Endometrial microvascular endothelial cells (primary cell): ENCODE measurements around the gene CFAP210. TPM values are rescaled to one million over a fixed set of nuclear protein-coding genes. Genes with fewer than 3 reads are reported as not detected.
"Not testable (repeated sequence)": the region's sequence is repeated elsewhere in the genome, so short reads cannot be mapped to it uniquely, and the experiment has no call there.

ENCODE experiments used
- in situ Hi-C: cut with HindIII; loops from 2 replicates; pipeline ENCODE4 v1.10.0; 2017; ENCODE audit warnings: low sequenced_read_pairs, low pct_unique_long_range_greater_than_20kb; ENCODE audit errors: inconsistent ontology term
- total RNA-seq: library from RNA; depleted of rRNA; stranded (reverse); fragments of >200 nt; gene quantifications from one replicate; pipeline ENCODE4 v1.2.3, GENCODE V29; 2015; ENCODE audit errors: inconsistent ontology term

CFAP210 gene
- total RNA-seq, 1 donor from 2014 or later = not detected

GRCh38 chr2:169649278-169649677 lies 44.9 kb downstream of the CFAP210 start:
- in situ Hi-C loops = no loop called here

DNA sequence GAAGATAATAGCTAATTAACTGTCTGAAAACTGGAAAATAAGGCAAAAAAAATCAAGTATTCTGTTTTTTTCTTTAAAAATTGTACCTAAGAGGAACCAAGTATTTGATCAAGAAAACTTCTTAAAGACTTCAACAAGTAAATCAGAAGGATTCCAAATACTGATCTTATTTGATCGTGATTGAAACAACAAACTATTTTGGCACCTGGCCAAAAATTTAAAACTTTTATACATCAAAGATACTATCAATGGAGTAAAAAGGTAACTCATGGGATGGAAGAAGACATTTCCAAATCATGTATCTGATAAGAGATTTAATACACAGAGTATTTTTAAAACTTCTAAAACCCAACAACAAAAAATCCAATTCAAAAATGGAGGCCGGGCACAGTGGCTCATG lies 46.7 kb downstream of the CFAP210 start:
- in situ Hi-C loops = no loop called here

DNA sequence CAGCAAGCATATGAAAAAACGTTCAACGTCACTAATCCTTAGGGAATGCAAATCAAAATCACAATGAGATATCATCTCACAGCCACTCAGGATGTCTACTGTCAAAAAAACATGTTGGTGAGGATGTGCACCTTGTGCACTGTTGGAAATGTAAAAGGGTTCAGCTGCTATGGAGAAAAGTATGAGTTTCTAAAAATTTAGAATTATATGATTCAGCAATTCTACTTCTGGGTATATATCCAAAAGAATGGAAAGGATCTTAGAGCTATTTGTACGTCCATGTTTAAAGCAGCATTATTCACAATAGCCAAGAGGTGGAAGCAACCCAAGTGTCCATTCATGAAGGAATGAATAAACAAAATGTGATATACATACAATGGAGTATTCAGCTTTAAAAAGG lies 50.0 kb downstream of the CFAP210 start:
- in situ Hi-C loops = no loop called here

DNA sequence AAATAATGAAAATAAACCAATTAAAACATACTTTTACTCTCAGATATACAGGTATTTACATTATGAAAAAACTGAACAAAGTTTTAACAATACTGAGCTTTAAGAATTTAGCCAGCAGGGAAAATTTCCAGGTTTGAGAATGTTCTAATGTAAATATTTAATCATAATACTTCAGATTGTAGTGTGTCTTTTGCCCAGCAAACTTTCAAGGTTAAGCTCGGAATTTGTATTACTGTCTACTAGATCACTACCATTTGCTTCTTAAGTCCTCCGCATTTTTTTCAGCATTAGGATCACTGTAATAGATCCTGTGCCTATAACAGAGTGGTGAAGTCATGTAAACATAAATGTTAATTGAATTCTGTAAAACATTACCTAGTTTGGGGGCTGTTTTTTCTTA lies 52.7 kb downstream of the CFAP210 start:
- in situ Hi-C loops = no loop called here

DNA sequence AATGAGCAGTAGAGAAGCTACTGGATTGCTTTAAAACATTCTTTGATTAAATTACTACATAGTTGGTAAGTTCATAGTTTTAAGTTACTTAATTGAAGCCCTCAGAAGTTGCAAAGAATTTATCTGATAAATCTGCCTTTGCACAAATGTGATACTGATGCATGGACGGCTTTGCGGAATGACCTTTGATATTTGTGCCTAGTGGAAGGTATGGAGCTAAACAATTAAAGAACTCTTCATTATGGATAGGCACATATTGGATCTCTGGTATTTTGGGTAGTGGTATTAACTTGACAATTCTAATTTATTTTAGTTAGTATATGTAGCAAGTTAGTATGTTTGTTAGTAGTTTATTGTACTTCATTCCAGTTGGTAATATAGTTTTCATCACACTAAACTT lies 54.1 kb downstream of the CFAP210 start:
- in situ Hi-C loops = no loop called here

DNA sequence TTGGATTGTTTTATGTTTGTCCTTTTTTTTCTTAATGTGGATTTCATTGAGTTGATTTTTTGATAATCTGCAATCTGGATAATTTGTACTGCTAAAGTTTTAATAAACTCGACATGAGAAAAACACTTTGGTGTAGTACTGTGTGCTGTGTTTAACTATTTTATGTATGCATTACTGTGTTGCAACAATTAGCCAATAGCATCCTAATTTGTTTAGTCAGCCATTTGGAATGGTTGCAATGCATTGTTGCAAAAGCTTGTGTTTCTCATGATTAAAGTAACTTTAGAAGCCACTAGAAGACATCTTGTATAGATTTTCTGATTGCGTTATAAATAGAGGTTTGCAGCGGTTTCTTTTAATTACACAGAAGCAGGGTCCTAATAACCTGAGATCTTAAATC lies 56.6 kb downstream of the CFAP210 start:
- in situ Hi-C loops = no loop called here

DNA sequence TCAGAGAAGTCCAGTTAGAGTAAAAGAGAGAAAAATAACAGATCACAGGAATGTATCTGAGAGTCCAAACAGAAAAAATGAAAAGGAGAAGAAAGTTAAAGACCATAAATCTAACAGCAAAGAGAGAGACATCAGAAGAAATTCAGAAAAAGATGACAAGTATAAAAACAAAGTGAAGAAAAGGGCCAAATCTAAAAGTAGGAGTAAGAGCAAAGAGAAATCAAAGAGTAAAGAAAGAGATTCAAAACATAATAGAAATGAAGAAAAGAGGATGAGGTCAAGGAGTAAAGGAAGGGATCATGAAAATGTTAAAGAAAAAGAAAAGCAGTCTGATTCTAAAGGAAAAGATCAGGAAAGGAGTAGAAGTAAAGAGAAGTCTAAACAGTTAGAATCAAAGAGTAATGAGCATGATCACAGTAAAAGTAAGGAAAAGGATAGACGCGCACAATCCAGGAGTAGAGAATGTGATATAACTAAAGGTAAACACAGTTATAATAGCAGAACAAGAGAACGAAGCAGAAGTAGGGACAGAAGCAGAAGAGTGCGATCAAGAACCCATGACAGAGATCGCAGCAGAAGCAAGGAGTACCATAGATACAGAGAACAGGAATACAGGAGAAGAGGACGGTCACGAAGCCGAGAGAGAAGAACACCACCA lies 57.6 kb downstream of the CFAP210 start:
- in situ Hi-C loops = no loop called here

- in situ Hi-C loops = no loop called here
Observed at GRCh38 chr2:169625781-169626180, 68.4 kb downstream of the CFAP210 start.

- in situ Hi-C loops = no loop called here
Observed at GRCh38 chr2:169623235-169623634, 71.0 kb downstream of the CFAP210 start.

DNA sequence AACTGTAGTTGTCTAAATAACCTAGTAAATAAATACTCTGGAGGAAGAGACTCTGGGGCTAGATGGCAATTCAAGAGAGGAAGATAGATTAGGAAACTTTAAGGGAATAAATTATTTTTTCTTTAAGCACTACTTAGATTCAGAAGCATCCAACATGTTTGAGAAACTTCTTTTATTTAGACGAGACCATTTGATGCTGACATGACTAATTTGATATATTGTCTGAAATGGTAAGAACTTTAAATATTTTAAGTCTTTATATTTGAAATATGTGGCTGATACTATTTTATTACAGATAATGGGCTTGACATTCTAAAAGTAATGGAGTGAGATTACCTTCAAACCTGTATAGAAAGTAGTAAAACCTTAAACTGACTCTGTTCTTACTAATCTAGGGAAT lies 73.7 kb downstream of the CFAP210 start:
- in situ Hi-C loops = no loop called here

DNA sequence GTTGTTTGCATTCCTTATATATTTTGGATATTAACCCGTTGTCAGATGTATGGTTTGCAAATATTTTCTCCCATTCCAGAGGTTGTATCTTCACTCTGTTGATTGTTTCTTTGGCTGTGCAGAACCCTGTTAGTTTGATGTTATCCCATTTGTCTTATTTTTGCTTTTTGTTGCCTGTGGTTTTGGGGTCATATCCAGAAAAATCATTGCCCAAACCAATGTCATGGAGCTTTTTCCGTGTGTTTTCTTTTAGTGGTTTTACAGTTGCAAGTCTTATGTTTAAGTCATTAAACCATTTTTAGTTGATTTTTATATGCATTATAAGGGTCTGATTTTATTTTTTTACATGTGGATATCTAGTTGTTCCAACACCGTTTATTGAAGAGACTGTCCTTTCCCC lies 74.3 kb downstream of the CFAP210 start:
- in situ Hi-C loops = no loop called here

- in situ Hi-C loops = not testable (repeated sequence)
Observed at GRCh38 chr2:169615982-169616381, 78.2 kb downstream of the CFAP210 start.

GRCh38 chr2:169613876-169614275 lies 80.3 kb downstream of the CFAP210 start:
- in situ Hi-C loops = no loop called here

DNA sequence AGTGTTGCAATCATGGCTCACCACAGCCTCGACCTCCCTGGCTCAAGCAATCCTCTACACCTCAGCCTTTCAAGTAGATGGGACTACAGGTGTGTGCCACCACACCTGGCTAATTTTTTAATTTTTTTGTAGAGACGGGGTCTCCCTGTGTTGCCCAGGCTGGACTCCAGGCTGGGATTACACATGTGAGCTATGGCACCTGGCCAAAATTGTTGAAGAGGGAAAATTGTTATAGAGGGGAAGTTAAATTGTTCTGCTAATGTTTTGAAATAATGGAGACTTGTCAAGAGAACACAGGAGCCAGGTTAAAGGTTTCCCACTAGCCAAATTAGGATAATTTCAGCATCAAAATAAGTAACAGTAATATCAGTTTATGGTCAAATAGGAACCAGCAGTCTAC lies 84.9 kb downstream of the CFAP210 start:
- in situ Hi-C loops = no loop called here

DNA sequence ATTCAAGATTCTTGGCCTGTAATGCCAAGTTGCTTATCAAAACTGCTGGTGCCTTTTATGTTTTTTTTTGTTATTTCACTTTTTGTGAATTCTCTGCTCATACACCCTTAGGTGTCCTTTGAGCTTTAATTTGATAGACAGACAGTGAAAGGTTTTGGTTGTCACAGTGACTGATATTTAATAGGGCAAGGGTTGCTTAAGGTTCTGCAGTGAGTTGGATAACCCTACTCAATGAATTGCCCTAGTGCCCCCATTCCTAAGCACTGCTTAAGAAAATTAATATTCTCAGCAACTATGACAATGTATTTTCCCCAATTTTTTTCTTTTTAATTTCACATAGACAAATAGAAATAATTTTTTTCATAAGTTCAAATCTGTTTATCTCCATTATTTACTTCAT lies 94.6 kb downstream of the CFAP210 start:
- in situ Hi-C loops = no loop called here

DNA sequence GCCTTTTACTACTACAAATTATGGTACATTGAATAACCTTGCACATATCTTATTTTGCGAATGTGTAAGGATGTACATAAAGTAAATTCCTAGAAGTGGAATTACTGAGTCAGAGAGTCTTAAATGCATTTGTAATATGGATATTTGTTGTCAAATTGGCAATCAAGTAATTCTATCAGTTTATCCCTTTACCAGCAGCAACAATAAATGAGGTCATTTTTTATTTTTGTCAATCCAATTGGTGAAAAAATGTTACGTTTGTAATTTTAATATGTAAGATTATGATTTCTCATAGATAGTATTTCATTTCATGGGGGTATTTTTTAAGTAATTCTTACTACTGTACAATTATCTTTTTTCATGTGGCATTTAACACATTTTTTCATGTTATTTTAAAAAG lies 95.2 kb downstream of the CFAP210 start:
- in situ Hi-C loops = no loop called here

DNA sequence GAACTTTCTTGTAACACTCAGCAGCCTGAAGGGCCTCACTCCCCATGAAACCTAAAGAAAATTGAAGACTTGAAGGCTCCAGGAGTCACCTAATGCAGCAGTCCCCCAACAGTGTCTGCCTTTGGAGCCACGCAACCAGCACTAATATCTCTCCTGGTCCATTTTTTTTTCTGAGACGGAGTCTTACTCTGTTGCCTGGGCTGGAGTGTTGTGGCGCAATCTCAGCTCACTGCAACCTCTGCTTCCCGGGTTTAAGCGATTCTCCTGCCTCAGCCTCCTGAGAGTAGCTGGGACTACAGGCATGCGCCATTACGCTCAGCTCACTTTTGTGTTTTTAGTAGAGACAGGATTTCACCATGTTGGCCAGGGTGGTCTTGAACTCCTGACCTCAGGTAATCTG lies 97.7 kb downstream of the CFAP210 start:
- in situ Hi-C loops = not testable (repeated sequence)

Other genes with a start within 250 kb of the CFAP210 start
- gene BBS5, start 214.9 kb downstream of the CFAP210 start, total RNA-seq = 3.1 TPM
- not detected for gene KLHL41, start 184.7 kb downstream of the CFAP210 start, total RNA-seq
- gene FASTKD1, start 120.5 kb downstream of the CFAP210 start, total RNA-seq = 24.0 TPM
- gene PPIG, start 110.1 kb downstream of the CFAP210 start, total RNA-seq = 18.2 TPM
- 0.19 TPM for gene PHOSPHO2, start 64 bp upstream of the CFAP210 start, total RNA-seq
- 1.6 TPM for gene KLHL23, start 39.4 kb upstream of the CFAP210 start, total RNA-seq
- gene SSB, start 104.5 kb upstream of the CFAP210 start, total RNA-seq = 104 TPM
- gene METTL5, start 130.5 kb upstream of the CFAP210 start, total RNA-seq = 35.8 TPM
- 33.1 TPM for gene UBR3, start 133.0 kb upstream of the CFAP210 start, total RNA-seq